Nephron (organoid): ENCODE measurements around the gene PRKN.
A peak's percentile ranks its signal among the peaks of the same experiment; 100 is the strongest.
"Not testable (repeated sequence)": the region's sequence is repeated elsewhere in the genome, so short reads cannot be mapped to it uniquely, and the experiment has no call there.

Experiments used
- H3K27ac Mint-ChIP-seq, 3 experiments: 2 replicates each; pipeline ENCODE4 v1.8.0; 2020; ENCODE audit warnings: mixed read lengths in 3 of 3, mild to moderate bottlenecking in 2 of 3, moderate library complexity in 1 of 3
- H3K27me3 Mint-ChIP-seq: 2 replicates; pipeline ENCODE4 v1.8.0; 2021; ENCODE audit warnings: low read depth, mild to moderate bottlenecking, moderate library complexity, mixed read lengths
- H3K36me3 Mint-ChIP-seq: 2 replicates; pipeline ENCODE4 v1.8.0; 2020; ENCODE audit warnings: low read depth, mixed read lengths
- H3K4me1 Mint-ChIP-seq: 2 replicates; pipeline ENCODE4 v1.8.0; 2020; ENCODE audit warnings: mixed read lengths
- H3K4me3 Mint-ChIP-seq, 3 experiments: 2 replicates each; pipeline ENCODE4 v1.8.0; 2020; ENCODE audit warnings: mild to moderate bottlenecking in 3 of 3, mixed read lengths in 3 of 3, moderate library complexity in 2 of 3
- H3K9me3 Mint-ChIP-seq: 2 replicates; pipeline ENCODE4 v1.8.0; 2020; ENCODE audit warnings: mixed read lengths
- TF ChIP-seq, protein P1 (sequence below), 3 experiments: fragments of 200-600 bp; sonication (generic); IDR thresholded peaks; one replicate each; pipeline ENCODE4 v1.5.0; 2021; ENCODE audit warnings: antibody characterized with exemption in 3 of 3; ENCODE audit not compliant: unreplicated experiment in 3 of 3

PRKN gene

DNA sequence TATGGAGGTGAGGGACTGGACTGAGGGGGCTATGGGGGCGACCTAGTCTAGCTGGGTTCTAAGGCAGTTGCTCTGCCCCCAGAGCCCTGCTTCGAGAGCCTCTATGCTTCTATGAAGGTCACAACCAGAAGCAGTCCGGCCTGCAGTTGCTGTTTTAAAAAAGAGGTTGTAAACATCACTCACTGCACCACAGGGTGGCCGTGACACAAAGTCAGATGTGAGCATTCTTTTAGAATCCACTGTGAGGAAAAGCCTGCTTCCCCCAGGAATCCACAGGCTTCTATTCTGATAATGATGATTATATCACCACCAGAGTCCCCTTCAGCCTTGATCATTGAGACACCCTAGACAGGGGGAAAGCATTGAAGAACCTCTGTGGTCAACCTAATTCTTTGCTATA is 1224.0 kb downstream of the PRKN start:
- H3K9me3 Mint-ChIP-seq = peaks cover 12% of the 10 kb centered on the region
- peaks cover 5% of the 10 kb centered on the region for H3K27me3 Mint-ChIP-seq
- H3K4me1 Mint-ChIP-seq = peaks cover 11% of the 10 kb centered on the region
- peak overlapping the region in 1 of 3 experiments; percentile 7 for H3K27ac Mint-ChIP-seq
- TF ChIP-seq, protein P1, sequence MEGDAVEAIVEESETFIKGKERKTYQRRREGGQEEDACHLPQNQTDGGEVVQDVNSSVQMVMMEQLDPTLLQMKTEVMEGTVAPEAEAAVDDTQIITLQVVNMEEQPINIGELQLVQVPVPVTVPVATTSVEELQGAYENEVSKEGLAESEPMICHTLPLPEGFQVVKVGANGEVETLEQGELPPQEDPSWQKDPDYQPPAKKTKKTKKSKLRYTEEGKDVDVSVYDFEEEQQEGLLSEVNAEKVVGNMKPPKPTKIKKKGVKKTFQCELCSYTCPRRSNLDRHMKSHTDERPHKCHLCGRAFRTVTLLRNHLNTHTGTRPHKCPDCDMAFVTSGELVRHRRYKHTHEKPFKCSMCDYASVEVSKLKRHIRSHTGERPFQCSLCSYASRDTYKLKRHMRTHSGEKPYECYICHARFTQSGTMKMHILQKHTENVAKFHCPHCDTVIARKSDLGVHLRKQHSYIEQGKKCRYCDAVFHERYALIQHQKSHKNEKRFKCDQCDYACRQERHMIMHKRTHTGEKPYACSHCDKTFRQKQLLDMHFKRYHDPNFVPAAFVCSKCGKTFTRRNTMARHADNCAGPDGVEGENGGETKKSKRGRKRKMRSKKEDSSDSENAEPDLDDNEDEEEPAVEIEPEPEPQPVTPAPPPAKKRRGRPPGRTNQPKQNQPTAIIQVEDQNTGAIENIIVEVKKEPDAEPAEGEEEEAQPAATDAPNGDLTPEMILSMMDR (IDR thresholded peaks at IDR 0.05; ENCODE audit: unreplicated experiment in 3 of 3) = no peak
- no peaks in the 10 kb centered on the region for H3K36me3 Mint-ChIP-seq
- no peak overlapping the region for H3K4me3 Mint-ChIP-seq

DNA sequence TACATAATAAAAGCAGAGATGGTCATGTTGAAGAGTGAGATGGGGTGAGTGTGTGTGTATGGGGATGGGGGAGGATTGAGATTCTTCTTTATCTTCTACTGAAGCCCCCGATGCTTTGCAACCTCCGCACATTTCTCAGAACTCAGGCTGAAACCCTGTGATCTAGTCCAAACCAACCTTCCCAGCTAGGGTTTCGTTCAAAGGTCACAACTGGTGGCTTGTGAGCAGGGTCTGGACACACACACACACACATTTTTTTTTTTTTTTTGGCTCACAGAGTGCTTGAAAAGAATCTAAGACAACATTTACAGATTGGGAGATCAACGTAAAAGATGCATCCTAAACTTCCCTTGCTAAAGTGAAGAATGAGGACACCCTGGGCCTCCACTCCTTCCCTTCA is 1228.7 kb downstream of the PRKN start:
- TF ChIP-seq, protein P1 (IDR thresholded peaks at IDR 0.05; ENCODE audit: unreplicated experiment in 3 of 3) = no peak
- Mint-ChIP-seq H3K27ac (no peak overlapping the region), H3K4me1 (no peaks in the 10 kb centered on the region), H3K27me3 (peaks cover 5% of the 10 kb centered on the region), H3K4me3 (no peak overlapping the region), H3K9me3 (peaks cover 14% of the 10 kb centered on the region), H3K36me3 (no peaks in the 10 kb centered on the region)

DNA sequence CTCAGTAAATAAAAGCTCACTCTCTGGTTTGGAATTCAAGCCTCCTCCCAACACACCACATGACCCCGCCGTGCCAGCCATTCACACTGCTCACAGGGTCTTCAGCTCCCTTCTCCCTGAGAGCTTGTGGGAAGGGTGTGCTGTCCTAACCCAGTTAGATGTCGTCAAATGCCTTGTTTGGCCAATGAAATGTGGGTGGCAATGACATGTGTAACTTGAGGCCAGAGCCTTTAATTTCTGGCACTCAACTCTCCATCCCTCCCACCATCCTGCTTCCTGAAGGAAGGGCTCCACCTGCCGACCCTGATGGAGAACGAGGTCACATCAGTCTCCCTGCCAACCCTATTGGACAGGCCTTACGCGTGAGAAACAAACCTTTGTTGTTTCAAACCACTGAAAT is 1229.2 kb downstream of the PRKN start:
- Mint-ChIP-seq H3K4me1 (no peaks in the 10 kb centered on the region), H3K36me3 (no peaks in the 10 kb centered on the region), H3K4me3 (no peak overlapping the region), H3K27ac (no peak overlapping the region), H3K9me3 (peaks cover 14% of the 10 kb centered on the region), H3K27me3 (peaks cover 8% of the 10 kb centered on the region)
- TF ChIP-seq, protein P1 (IDR thresholded peaks at IDR 0.05; ENCODE audit: unreplicated experiment in 3 of 3) = peak in 1 of 3 experiments; percentile 24

DNA sequence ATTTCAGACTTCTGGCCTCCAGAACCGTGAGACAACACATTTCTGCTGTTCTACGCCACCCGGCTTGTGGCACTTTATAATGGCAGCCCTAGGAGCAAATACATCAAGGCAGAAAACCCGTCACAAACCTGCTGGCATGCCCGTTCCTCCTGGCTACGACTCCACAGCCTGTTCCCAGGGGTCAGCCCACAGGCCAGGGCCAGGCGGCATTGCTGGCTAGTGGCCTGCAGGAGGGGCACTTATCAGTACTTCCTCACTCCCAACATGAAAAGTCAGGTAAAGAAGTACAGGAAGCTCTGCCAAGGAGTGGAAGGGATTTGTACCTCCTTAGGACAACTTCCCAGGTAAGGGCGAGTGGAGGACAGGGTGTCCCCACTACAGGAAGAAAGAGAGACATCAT is 1230.6 kb downstream of the PRKN start:
- no peaks in the 10 kb centered on the region for H3K36me3 Mint-ChIP-seq
- no peak overlapping the region for H3K4me3 Mint-ChIP-seq
- no peak overlapping the region for H3K27ac Mint-ChIP-seq
- H3K4me1 Mint-ChIP-seq = no peaks in the 10 kb centered on the region
- H3K9me3 Mint-ChIP-seq = peaks cover 7% of the 10 kb centered on the region
- TF ChIP-seq, protein P1 (IDR thresholded peaks at IDR 0.05; ENCODE audit: unreplicated experiment in 3 of 3) = no peak
- peaks cover 8% of the 10 kb centered on the region for H3K27me3 Mint-ChIP-seq

DNA sequence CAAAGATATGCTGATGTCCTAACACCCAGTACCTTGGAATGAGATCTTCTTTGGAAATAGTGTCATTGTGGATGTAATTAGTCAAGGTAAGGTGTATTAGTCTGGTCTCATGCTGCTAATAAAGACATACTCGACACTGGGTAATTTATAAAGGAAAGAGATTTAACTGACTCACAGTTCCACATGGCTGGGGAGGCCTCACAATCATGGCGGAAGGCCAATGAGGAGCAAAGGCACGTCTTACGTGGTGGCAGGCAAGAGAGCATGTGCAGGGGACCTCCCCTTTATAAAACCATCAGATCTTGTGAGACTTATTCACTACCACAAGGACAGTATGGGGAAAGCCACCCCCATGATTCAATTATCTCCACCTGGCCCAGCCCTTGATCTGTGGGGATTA is 1231.3 kb downstream of the PRKN start:
- not testable (repeated sequence) for H3K9me3 Mint-ChIP-seq, H3K4me3 Mint-ChIP-seq

DNA sequence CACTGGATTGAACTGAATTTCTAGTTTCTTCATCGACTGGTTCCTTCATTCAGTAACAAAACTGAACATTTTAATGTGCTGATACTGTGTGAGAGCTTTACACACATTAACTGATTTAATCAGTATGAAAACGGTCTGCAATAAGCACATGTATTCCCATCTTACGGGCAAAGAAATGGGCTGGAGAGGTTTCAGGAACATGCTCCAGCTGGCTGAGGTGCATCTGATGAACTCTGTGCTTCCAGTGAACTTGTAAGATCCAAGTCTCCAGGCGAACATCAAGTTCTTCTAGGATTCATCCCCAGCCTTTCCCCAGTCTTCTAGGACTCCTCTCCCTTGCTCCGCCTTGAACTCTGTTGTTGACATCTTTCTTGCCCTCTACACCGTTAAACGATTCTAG is 1233.0 kb downstream of the PRKN start:
- peaks cover 4% of the 10 kb centered on the region for H3K27me3 Mint-ChIP-seq
- peaks cover 7% of the 10 kb centered on the region for H3K9me3 Mint-ChIP-seq
- H3K4me1 Mint-ChIP-seq = no peaks in the 10 kb centered on the region
- no peaks in the 10 kb centered on the region for H3K36me3 Mint-ChIP-seq
- H3K4me3 Mint-ChIP-seq = no peak overlapping the region
- TF ChIP-seq, protein P1 (IDR thresholded peaks at IDR 0.05; ENCODE audit: unreplicated experiment in 3 of 3) = no peak
- H3K27ac Mint-ChIP-seq = no peak overlapping the region

More for the DNA sequence above, 1231.3 kb downstream of the PRKN start:
- not testable (repeated sequence) for H3K27ac Mint-ChIP-seq, H3K36me3 Mint-ChIP-seq, H3K27me3 Mint-ChIP-seq, H3K4me1 Mint-ChIP-seq
